ENCODE measurements around the gene CHP1.
"Not testable (repeated sequence)": the region's sequence is repeated elsewhere in the genome, so short reads cannot be mapped to it uniquely, and the experiment has no call there.

Gene CHP1

DNA sequence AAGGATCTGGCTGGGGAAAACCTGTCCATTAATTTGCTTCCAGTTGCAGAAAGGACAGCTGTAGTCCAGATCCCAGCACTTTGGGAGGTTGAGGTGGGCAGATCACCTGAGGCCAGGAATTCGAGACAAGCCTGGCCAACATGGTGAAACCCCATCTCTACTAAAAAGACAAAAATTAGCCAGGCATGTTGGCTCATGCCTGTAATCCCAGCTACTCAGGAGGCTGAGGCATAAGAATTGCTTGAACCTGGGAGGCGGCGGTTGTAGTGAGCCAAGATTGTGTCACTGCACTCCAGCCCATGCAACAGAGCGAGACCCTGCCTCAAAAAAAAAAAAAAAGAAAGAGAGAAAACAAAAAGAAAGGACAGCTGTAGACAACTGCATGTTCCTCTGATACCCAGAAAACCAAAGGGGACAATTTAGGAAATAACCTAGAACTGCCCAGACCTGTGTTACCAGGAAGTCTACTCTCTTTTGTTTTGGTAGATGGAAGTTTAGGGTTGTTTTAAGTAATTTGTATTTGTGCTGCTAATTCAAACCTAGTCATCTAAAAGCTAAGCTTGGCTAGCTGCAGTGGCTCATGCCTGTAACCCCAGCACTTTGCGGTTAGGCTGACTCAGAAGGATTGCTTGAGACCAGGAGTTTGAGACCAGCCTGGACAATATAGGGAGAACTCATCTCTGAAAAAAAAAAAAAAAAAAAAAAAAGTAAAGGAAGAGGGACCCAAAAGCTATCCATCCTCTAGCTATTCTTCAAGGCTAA, 23.2 kb upstream of the CHP1 start:
- TF ChIP-seq, protein P1, sequence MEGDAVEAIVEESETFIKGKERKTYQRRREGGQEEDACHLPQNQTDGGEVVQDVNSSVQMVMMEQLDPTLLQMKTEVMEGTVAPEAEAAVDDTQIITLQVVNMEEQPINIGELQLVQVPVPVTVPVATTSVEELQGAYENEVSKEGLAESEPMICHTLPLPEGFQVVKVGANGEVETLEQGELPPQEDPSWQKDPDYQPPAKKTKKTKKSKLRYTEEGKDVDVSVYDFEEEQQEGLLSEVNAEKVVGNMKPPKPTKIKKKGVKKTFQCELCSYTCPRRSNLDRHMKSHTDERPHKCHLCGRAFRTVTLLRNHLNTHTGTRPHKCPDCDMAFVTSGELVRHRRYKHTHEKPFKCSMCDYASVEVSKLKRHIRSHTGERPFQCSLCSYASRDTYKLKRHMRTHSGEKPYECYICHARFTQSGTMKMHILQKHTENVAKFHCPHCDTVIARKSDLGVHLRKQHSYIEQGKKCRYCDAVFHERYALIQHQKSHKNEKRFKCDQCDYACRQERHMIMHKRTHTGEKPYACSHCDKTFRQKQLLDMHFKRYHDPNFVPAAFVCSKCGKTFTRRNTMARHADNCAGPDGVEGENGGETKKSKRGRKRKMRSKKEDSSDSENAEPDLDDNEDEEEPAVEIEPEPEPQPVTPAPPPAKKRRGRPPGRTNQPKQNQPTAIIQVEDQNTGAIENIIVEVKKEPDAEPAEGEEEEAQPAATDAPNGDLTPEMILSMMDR (IDR thresholded peaks at IDR 0.05) = no peak
- DNase-seq (ENCODE audit: low spot score) = no peak
- Histone ChIP-seq H3K27ac (no peak overlapping the region), H3K4me3 (no peak overlapping the region)

DNA sequence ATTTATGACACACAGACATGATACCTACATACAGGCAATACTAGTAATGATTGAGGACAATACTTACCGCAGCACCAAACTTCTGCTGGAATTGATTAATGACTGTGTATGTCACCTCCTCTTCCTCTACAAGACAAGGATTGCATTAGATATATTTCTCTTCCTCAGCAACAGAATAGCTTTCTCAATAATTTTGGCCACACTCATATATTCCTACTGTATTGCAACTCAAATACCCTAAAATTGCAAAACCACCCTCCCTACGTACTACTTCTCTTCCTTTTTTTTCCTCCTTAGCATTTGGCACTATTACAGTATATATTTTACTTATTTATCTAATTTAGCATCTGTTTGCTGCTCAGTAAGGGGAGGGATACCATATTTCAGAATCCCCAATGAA, 15.4 kb upstream of the CHP1 start:
- TF ChIP-seq, protein P1 (IDR thresholded peaks at IDR 0.05) = no peak
- H3K27ac ChIP-seq = no peak overlapping the region
- H3K4me3 ChIP-seq = no peak overlapping the region
- DNase-seq (ENCODE audit: low spot score) = no peak

DNA sequence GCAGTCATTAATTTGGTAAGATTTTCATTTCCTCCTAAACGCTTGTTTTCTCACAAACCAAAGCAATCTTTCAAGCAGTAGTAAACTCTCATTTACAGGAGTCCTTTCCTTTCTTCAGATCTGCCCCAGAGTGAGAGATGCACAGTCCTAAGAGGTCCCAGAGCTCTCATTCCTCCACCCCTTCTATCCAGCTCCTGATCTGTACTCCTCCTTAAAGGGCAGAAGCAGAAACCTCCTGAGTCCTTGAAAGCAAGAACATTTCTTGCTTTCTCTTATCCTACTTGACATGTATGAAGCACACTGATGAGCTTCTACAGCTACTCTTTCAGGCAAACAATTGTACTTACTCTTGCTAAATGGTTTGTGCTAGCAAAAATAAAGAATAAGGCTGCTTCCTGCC, 12.2 kb upstream of the CHP1 start:
- no peak for DNase-seq (ENCODE audit: low spot score)
- no peak overlapping the region for H3K4me3 ChIP-seq
- no peak overlapping the region for H3K27ac ChIP-seq
- TF ChIP-seq, protein P1 (IDR thresholded peaks at IDR 0.05) = no peak

DNA sequence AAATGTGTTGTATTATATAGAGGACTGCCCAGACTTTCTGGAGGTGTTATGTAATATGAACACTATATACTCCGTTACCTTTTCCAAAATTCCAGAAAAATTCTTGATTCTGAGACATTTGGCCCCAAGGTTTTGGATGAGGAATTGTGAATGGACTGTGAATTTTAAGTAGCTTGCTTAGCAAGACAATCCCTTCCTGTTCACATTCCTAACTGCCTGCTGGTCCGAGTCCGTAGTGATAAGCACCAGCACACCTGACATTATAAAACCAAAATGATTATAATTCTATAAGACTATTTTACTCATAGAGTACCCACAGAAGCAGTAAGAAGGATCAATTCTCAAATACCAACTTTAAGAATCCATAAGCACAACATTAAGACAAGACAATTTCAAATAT, 11.7 kb upstream of the CHP1 start:
- TF ChIP-seq, protein P1 (IDR thresholded peaks at IDR 0.05) = no peak
- Histone ChIP-seq H3K4me3 (no peak overlapping the region), H3K27ac (no peak overlapping the region)
- no peak for DNase-seq (ENCODE audit: low spot score)

DNA sequence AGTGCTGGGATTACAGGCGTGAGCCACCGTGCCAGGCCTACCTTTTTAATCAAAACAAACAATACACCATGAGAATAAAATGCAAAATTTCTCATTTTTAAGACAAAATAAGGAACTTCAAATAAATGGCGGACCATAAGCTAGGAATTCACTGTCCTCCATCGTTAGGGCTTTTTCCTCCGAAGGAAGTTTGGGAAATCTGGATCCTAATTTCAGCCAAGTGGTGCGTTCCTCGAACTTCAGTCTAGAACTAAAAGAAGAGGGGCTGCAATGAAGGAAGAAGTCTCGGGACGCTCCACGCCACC, 771 bp upstream of the CHP1 start:
- DNase-seq (ENCODE audit: low spot score) = no peak
- Histone ChIP-seq H3K4me3 (peak overlapping the region; percentile 86), H3K27ac (peak overlapping the region; percentile 75 to 90)
- TF ChIP-seq, protein P1 (IDR thresholded peaks at IDR 0.05) = no peak

DNA sequence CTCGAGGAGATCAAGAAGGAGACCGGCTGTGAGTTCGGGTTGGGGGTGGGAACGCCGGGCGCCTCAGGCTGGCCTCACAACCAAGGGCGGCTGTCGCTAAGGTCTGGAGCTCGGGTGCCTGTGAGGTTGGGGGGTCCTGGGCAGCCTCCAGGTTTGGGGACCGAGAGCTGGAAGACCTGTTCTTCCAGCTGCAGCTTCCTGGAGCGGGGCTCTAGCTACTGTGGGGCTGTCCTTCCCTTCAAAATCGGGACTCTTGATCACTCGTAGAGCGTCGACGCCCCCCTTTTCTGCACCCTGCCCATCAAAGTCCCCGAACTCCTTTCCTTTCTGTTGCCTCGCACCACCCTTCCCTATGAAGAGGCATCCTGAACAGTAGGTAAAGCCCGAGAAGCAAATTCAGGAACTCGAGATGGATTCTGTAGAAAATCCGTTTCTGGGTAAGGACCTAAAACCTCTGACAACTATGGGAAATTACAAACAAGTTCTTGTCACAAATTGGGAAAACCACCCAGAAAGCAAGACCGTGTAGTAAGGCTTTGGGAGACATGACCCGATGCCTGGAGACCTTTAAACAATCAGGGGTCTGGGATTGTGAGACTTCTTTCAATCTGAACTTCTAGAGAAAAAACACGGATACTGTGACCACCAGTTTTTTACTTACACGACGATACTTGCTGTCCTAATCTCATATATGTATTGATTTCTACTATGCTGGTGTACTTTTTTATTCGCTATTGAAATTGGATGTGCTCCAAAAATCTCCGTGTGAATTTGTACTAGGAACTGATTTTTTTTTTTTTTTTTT, 556 bp downstream of the CHP1 start:
- H3K27ac ChIP-seq = peak overlapping the region; percentile 75 to 90
- TF ChIP-seq, protein P1 (IDR thresholded peaks at IDR 0.05) = no peak
- no peak for DNase-seq (ENCODE audit: low spot score)
- H3K4me3 ChIP-seq = peak overlapping the region; percentile 86

DNA sequence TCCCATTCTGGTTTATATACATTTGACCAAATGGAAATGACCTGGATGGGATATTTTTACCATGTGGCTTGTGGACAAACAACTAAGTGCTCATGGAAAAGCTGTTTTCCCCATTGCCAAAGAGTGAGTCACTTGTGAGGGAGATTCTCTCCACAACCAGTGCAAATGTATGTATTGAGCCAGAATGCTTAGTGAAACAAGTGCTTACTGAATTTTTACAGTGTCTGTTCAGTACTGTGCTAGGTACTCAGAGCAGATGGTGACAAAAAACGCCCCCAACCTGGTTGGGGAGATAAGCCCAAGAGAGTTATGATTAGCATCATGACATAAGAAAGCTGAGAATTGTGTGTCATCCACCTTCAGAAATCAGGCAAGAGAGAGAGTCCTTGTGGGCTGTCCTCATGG, 2.3 kb downstream of the CHP1 start:
- DNase-seq (ENCODE audit: low spot score) = no peak
- TF ChIP-seq, protein P1 (IDR thresholded peaks at IDR 0.05) = no peak
- Histone ChIP-seq H3K27ac (no peak overlapping the region), H3K4me3 (no peak overlapping the region)

DNA sequence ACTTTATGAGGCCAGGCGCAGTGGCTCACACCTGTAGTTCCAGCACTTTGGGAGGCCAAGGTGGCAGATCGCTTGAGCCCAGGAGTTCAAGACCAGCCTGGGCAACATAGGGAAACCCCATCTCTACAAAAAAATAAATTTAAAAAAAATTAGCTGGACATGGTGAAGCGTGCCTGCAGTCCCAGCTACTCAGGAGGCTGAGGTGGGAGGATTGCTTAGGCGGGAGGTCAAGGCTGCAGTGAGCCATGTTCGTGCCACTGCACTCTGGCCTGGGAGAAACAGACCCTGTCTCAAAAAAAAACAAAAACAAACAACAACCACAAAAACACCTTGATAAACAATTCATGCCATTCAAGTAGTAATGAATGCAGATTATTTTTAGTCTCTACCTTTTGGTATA, 4.2 kb downstream of the CHP1 start:
- not testable (repeated sequence) for DNase-seq (ENCODE audit: low spot score); H3K4me3 ChIP-seq; H3K27ac ChIP-seq
